Measurements from ENCODE around the gene ATF7IP.

The ATF7IP gene

DNA sequence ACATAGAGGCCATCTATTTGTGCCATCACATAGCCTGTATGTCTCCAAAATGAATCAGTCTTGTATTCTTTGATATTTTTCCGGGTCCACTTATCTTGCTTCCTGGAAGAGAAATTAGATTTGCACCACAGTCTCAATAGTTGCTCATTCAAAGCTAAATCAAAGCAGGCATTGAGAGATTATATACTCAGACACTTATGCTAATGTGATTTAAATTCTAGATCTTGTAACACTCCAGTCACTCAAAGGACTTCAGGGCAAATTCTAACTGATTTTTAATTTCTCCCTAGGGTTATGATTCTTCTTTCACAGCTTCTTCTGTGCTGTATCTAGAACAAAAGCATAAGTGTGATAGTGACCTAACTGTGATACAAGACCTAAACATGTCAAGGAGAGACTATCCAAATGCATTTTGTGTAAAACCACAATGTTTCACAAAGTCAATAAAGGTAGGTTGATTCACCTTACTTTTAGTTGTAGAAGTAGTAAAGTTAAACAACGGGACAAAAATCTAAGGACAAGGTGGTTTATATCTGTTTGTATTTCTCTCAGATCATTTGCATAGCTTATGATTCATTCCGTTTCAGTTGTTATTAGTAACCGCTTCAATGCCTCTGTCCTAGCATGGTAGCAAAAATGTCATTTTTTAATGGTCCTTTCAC is 175.4 kb downstream of the ATF7IP start:
- H3K4me3 ChIP-seq (ENCODE audit: control insufficient read depth, low read depth, low read length) = no peak overlapping the region
- TF ChIP-seq CTCF (conservative IDR thresholded peaks at IDR 0.05; ENCODE audit: control insufficient read depth, insufficient read depth, low read depth, low read length) = no peak
- no peak for DNase-seq (ENCODE audit: low read depth)

DNA sequence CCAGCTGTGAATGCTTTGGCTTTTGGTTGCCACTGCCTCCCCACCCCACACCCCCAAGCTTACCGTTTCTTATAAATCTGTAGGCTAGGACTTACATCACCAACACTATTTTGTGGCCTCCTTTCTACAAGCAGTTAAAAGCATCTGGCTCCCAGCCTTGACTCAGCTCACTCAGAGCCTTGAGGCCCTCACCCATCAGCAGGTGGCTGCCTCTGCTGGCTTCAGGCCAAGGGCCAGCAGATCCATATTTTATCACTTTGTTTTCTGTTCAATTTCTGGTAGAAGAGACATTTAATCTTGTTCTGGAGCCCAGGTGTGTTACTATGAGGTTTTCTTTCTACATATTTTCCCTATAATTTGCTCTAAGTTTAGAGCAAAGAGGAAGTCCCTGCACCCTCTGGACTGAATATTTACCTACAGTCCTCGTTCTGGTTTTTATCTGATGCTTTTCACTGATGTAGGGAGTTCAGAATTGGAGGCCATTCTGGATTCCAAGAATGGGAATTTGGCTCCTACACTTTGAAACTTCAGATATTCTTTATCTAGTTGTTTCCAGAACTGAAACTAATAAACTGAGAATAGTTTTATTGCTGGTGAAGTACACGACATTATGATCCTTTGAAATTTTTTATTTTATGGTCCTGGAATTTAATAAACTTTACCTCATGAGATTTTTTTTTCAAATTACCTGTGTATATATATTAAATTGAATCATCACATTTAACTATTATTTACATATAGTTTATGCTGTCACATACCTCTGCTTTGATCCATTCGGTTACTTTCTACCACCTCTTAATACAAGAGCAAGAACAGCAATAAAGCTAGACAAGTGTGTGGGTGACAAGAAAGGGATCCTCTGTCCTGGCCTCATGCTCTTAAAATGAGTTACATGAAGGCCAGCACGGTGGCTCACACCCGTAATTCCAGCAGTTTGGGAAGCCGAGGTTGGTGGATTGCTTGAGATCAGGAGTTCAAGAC is 180.0 kb downstream of the ATF7IP start:
- no peak for DNase-seq (ENCODE audit: low read depth)
- H3K4me3 ChIP-seq (ENCODE audit: control insufficient read depth, low read depth, low read length) = no peak overlapping the region
- no peak for TF ChIP-seq CTCF (conservative IDR thresholded peaks at IDR 0.05; ENCODE audit: control insufficient read depth, insufficient read depth, low read depth, low read length)

DNA sequence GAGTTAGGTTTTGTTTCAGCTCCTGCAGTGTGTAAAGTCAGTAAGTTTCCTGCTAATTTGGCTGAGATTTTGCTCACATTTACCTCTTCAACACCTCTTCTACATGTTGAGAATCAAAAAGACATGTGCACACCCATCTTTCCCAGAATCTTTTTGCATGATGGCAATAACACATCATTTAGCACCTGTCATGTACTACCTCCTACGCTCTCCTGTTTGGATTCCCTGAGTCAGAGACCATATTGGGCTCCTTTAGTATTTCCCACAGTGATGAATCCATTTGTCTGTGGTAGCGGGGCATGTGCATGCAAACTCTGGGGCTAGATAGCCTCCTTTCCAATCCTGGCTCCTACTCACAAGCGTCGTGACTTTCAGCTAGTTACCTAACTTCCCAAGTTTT is 182.1 kb downstream of the ATF7IP start:
- no peak for TF ChIP-seq CTCF (conservative IDR thresholded peaks at IDR 0.05; ENCODE audit: control insufficient read depth, insufficient read depth, low read depth, low read length)
- no peak for DNase-seq (ENCODE audit: low read depth)
- no peak overlapping the region for H3K4me3 ChIP-seq (ENCODE audit: control insufficient read depth, low read depth, low read length)

DNA sequence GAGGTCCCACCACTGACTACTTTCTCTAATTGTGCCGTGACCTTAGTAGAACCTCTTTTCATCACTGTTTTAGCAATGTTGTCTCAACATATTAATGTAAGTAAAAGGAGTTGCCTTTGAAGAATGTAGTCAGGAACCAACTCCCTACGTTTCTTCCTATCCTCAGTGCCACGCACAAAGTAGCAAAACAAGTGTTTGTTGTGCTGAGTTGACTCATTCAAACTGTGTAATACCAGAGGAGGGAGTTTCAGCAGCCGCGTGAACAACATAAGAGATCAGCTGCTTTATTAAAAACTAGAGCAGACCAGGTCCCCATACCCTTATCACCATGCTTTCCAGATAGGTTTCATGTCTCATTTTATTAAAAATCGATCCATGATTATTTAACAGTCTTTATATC is 183.1 kb downstream of the ATF7IP start:
- no peak for DNase-seq (ENCODE audit: low read depth)
- no peak for TF ChIP-seq CTCF (conservative IDR thresholded peaks at IDR 0.05; ENCODE audit: control insufficient read depth, insufficient read depth, low read depth, low read length)

More for the DNA sequence above, 183.1 kb downstream of the ATF7IP start:
- H3K4me3 ChIP-seq (ENCODE audit: control insufficient read depth, low read depth, low read length) = no peak overlapping the region
